Mesothelial cell of epicardium (in vitro differentiated cells): Measurements from ENCODE around the gene DMD. TPM values are rescaled to one million over a fixed set of nuclear protein-coding genes. Genes with fewer than 3 reads are reported as not detected.

ENCODE experiments used
- DNase-seq, 2 experiments: peaks; one replicate each; pipeline ENCODE4 v3.0.0; 2021; ENCODE audit warnings: low spot score in 2 of 2; ENCODE audit not compliant: unreplicated experiment in 2 of 2
- H3K27ac Mint-ChIP-seq: 2 replicates; pipeline ENCODE4 v1.8.0; 2021; ENCODE audit warnings: mixed read lengths
- H3K27me3 Mint-ChIP-seq: 2 replicates; pipeline ENCODE4 v1.8.0; 2021; ENCODE audit warnings: low read depth, mixed read lengths
- H3K36me3 Mint-ChIP-seq: 2 replicates; pipeline ENCODE4 v1.8.0; 2021; ENCODE audit warnings: mixed read lengths
- H3K4me1 Mint-ChIP-seq: 2 replicates; pipeline ENCODE4 v1.8.0; 2021; ENCODE audit warnings: mixed read lengths
- H3K4me3 Mint-ChIP-seq: 2 replicates; pipeline ENCODE4 v1.8.0; 2021; ENCODE audit warnings: mild to moderate bottlenecking, moderate library complexity, mixed read lengths
- H3K9me3 Mint-ChIP-seq: 2 replicates; pipeline ENCODE4 v1.8.0; 2021; ENCODE audit warnings: mixed read lengths
- CTCF ChIP-seq: fragments of 200-600 bp; sonication (generic); IDR thresholded peaks from one replicate; pipeline ENCODE4 v1.5.0; 2021; ENCODE audit warnings: antibody characterized with exemption; ENCODE audit not compliant: unreplicated experiment
- total RNA-seq: library from RNA; stranded (reverse); gene quantifications from 3 replicates; pipeline ENCODE4 v1.2.1, GENCODE V29; 2021

The DMD gene
- total RNA-seq, 1 donor from 2014 or later, result 79.4 TPM

GRCh38 chrX:32662516-32662915 lies 548.8 kb downstream of the DMD start:
- peaks cover 10% of the 10 kb centered on the region for H3K36me3 Mint-ChIP-seq
- no peak for DNase-seq
- no peaks in the 10 kb centered on the region for H3K27me3 Mint-ChIP-seq
- H3K27ac Mint-ChIP-seq, result no peak overlapping the region
- TF ChIP-seq CTCF, result no peak
- no peak overlapping the region for H3K4me3 Mint-ChIP-seq
- peaks cover 13% of the 10 kb centered on the region for H3K9me3 Mint-ChIP-seq
- peaks cover 3% of the 10 kb centered on the region for H3K4me1 Mint-ChIP-seq

- Mint-ChIP-seq H3K27ac (peak overlapping the region; percentile 49), H3K4me1 (peaks cover 23% of the 10 kb centered on the region), H3K36me3 (peaks cover 2% of the 10 kb centered on the region), H3K9me3 (no peaks in the 10 kb centered on the region), H3K4me3 (no peak overlapping the region), H3K27me3 (no peaks in the 10 kb centered on the region)
- DNase-seq, result no peak
- no peak for TF ChIP-seq CTCF
Observed at GRCh38 chrX:32644476-32645245, 566.7 kb downstream of the DMD start.

GRCh38 chrX:32642283-32642682 lies 569.1 kb downstream of the DMD start:
- H3K27ac Mint-ChIP-seq, result no peak overlapping the region
- H3K4me1 Mint-ChIP-seq, result peaks cover 33% of the 10 kb centered on the region
- H3K27me3 Mint-ChIP-seq, result no peaks in the 10 kb centered on the region
- DNase-seq, result no peak
- H3K4me3 Mint-ChIP-seq, result no peak overlapping the region
- peaks cover 5% of the 10 kb centered on the region for H3K36me3 Mint-ChIP-seq
- TF ChIP-seq CTCF, result no peak
- H3K9me3 Mint-ChIP-seq, result peaks cover 2% of the 10 kb centered on the region

- H3K27me3 Mint-ChIP-seq, result no peaks in the 10 kb centered on the region
- no peak for DNase-seq
- peaks cover 6% of the 10 kb centered on the region for H3K36me3 Mint-ChIP-seq
- H3K4me3 Mint-ChIP-seq, result no peak overlapping the region
- H3K4me1 Mint-ChIP-seq, result no peaks in the 10 kb centered on the region
- H3K27ac Mint-ChIP-seq, result no peak overlapping the region
- peaks cover 12% of the 10 kb centered on the region for H3K9me3 Mint-ChIP-seq
- no peak for TF ChIP-seq CTCF
Observed at GRCh38 chrX:32618154-32618553, 593.2 kb downstream of the DMD start.

- Mint-ChIP-seq H3K4me3 (no peak overlapping the region), H3K9me3 (peaks cover 12% of the 10 kb centered on the region), H3K4me1 (no peaks in the 10 kb centered on the region), H3K36me3 (peaks cover 6% of the 10 kb centered on the region), H3K27me3 (no peaks in the 10 kb centered on the region), H3K27ac (no peak overlapping the region)
- DNase-seq, result no peak
- no peak for TF ChIP-seq CTCF
Observed at GRCh38 chrX:32614707-32615106, 596.6 kb downstream of the DMD start.
